KOPT-K1 (cell line): Measurements from ENCODE around the gene PPP1R15B.

ENCODE experiments used
- H3K27ac ChIP-seq: fragments of 200-600 bp; sonication (generic); 2 replicates; pipeline ENCODE4 v1.5.1; 2016; ENCODE audit warnings: antibody characterized with exemption, mild to moderate bottlenecking, low read depth, low read length; ENCODE audit not compliant: poor library complexity, severe bottlenecking
- H3K36me3 ChIP-seq: fragments of 200-600 bp; sonication (generic); 2 replicates; pipeline ENCODE4 v1.5.1; 2017; ENCODE audit warnings: antibody characterized with exemption, mild to moderate bottlenecking, low read length, moderate library complexity; ENCODE audit not compliant: insufficient read depth
- H3K9me3 ChIP-seq: fragments of 200-600 bp; sonication (generic); 2 replicates; pipeline ENCODE4 v1.5.1; 2017; ENCODE audit warnings: antibody characterized with exemption, low read length, mild to moderate bottlenecking; ENCODE audit not compliant: insufficient read depth, poor library complexity, severe bottlenecking

Gene PPP1R15B

DNA sequence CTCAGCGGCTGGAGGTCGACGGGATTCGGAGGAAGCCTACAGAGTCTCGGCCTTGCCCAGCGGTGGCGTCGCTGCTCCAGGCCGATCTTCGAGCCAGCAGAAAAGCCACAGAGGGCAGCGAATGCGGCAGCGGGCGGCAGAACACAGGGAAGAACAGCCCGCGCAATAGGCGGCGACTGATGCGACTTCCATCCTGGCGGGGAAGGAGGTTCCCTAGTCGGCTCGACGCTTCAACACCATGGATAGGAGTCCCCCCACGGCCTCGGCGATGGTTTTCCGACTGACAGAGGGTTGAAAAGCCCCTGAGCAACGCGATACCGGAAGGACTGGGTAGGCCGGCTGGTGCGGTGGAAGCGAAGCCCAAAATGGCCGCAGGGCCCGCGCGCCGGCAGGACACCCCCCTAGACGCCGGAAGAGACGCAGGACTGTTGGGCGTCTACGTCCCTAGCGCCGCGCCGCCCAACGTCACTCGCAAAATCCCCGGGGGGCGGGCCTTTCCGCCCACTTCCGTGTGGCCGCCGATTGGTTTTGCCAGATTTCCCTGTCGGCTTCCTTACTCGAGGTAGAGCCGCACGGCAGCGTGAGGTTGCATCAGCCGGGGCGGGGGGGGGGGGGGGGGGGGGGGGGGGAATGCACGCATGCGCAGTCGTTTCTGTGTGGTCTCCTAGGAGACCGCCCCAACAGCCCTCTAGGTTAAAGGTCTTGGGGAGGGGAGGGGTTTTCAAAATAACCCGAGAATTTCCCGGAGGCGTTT lies at the start of gene PPP1R15B:
TSS of gene PPP1R15B (minus strand) at position 367 of the 754 bp plus-strand sequence. CDS start 406 bp downstream, outside the sequence.
- Histone ChIP-seq H3K9me3 (no peaks in the 10 kb centered on the region), H3K27ac (peak within 1 kb of the TSS; percentile 92), H3K36me3 (peaks cover 39% of the 10 kb centered on the region)

DNA sequence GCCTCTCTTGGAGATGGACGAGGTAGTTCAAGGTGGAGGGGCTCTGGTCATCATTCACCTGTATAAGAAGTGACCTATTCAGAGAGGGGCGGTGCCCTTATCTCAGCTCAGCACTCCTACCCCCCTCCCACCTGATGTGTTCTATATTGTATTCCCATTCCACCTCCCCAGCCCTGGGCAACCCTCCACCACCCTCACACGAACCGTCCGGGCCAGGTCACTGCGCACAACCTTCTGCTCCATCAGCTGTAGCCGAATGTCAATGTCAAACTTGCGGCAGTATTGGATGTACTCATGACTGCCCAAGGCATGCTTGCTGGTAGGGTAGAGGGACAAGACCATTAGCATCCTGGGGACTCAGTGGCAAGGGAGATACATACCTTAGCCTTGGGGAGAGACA lies 48.7 kb upstream of the PPP1R15B start:
- Histone ChIP-seq H3K9me3 (no peaks in the 10 kb centered on the region), H3K27ac (peak overlapping the region; percentile 86), H3K36me3 (peaks cover 44% of the 10 kb centered on the region)

- no peaks in the 10 kb centered on the region for H3K9me3 ChIP-seq
- peak overlapping the region; percentile 86 for H3K27ac ChIP-seq
- H3K36me3 ChIP-seq: peaks cover 49% of the 10 kb centered on the region
These were observed 48.1 kb upstream of the PPP1R15B start for GRCh38 chr1:204459706-204460105.

GRCh38 chr1:204457666-204458065 lies 46.0 kb upstream of the PPP1R15B start:
- Histone ChIP-seq H3K27ac (no peak overlapping the region), H3K36me3 (peaks cover 46% of the 10 kb centered on the region)

DNA sequence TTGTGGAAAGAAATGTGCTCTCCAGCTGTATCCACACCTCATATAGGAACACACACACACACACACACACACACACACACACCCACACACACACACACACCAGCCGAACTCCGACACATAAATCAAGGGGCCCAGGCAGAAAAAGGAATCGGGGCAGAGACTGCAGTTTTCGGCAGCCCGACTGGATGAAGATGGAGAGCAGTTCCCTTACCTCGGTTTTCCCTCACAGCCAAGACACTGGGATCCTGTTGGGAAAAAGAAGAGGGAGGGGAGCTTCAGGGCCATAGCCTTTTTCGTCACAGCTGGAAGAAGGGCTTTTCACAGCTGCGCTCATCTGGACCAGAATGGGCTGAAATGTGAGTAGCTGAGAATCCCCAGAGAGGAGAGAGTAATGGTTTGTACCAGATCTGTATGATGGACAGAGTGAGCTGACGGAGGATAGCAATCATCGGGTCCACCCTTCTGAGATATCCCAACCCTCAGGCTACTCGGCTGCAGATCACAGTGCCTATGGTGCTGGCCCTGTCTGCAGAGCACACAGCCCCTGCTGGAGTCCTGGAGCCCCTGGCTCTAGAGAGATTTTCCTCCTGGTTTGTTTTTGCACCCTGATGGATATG lies 45.3 kb upstream of the PPP1R15B start:
- Histone ChIP-seq H3K27ac (no peak overlapping the region), H3K9me3 (no peaks in the 10 kb centered on the region), H3K36me3 (peaks cover 46% of the 10 kb centered on the region)

More at GRCh38 chr1:204457666-204458065, 46.0 kb upstream of the PPP1R15B start:
- no peaks in the 10 kb centered on the region for H3K9me3 ChIP-seq

DNA sequence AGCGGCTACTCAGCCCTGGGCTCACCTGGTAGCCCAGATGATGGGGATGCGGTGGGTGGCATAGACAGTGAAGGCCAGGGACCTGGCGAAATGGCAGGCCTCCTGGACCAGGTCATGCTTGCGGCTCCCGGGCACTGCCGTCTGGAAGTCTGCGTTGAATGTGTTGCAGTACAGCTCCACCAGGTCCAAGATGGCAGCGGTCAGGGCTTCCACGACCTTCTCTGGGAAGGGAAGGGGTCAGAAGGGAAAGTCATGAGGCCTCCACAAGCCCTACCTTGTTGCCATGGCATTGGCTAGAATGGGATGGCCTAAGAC lies 44.2 kb upstream of the PPP1R15B start:
- peaks cover 46% of the 10 kb centered on the region for H3K36me3 ChIP-seq
- no peaks in the 10 kb centered on the region for H3K9me3 ChIP-seq
- H3K27ac ChIP-seq: no peak overlapping the region

DNA sequence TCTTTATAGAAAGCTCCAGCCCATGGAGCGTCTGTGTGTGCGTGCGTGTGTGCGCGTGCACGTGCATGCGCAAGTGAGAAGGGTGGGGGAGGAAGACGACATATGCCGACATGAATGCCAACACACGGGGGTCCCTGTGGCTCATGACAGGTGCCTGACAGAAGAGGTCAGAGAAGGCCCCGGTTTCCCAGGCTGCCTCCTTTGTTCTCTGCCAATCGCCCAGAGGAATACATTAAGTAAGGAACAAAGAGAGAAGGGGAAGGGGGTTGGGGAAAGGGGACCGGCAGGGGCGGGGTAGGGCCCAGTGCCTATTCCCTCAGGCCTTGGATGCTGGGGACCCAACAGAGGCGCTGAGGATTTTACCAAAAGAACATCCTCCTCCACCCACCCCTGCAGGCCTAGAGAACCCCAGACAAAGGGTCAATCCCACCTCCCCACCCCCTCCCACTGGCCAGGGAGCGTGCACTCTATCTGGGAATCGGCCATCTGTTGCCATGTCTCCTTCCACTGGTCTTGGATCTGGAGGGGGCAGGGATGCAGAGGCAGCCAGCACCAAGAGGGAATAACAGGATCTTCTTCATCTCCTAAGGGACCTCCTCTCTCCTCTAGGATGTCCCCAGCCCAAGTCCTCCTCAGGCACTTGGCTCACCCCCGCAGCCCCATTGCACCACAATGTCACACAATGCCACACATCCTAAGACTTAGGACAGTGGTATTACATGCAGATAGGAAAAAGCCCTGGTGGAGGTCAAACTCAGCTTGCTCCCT lies 43.6 kb upstream of the PPP1R15B start:
- Histone ChIP-seq H3K9me3 (no peaks in the 10 kb centered on the region), H3K27ac (no peak overlapping the region), H3K36me3 (peaks cover 42% of the 10 kb centered on the region)

DNA sequence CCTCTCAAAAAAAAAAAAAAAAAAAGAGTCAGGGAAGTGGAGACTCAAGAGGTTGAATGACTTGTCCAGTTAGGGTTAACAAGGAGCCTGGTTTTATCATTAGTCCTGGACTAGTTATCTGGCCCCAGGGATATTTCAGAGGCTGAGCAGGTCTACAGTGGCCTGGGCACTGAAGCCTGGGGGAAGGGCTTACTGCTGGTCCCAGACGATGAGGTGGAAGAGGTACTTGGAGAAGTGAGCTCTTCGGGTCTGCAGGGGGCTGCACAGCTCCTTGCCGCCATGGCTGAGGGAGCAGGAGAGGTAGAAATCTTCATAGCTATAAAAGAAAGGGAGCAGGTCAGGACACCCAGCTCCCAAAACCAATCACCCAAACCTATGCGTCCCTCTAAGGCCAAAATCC lies 42.9 kb upstream of the PPP1R15B start:
- Histone ChIP-seq H3K27ac (no peak overlapping the region), H3K9me3 (no peaks in the 10 kb centered on the region), H3K36me3 (peaks cover 42% of the 10 kb centered on the region)

DNA sequence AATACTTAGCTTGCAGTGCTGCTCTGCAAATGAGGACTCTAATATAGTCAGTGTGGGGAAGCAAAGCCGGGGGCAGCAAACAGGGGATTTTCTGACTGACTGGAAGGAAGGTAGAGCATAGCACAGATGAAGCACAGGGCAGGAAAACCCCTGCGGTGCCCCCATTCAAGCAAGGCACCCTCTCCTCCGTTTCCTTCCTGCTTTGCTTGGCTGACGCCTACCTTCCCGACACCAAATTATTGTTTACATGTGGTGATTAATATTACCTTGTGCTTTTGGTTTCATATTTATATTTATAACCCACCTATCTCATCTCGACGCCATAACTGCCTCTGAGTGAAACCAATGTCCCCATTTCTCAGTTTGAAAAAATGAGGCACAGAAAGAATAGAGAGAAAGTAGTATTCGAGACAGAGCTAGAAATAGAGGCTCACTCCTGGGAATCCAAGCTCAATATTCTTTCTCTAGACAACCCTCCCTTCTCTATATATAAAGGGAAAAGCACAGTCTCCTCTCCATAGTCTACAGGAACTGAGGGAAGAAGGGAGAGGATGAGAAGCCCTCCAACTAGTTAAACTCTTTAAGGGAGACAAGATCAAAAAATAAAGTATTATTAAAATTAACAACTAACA lies 41.6 kb upstream of the PPP1R15B start:
- Histone ChIP-seq H3K36me3 (peaks cover 39% of the 10 kb centered on the region), H3K9me3 (no peaks in the 10 kb centered on the region), H3K27ac (peak overlapping the region; percentile 55)

- Histone ChIP-seq H3K36me3 (peaks cover 41% of the 10 kb centered on the region), H3K9me3 (no peaks in the 10 kb centered on the region), H3K27ac (peak overlapping the region; percentile 25)
These were observed 39.9 kb upstream of the PPP1R15B start for GRCh38 chr1:204451352-204452124.

DNA sequence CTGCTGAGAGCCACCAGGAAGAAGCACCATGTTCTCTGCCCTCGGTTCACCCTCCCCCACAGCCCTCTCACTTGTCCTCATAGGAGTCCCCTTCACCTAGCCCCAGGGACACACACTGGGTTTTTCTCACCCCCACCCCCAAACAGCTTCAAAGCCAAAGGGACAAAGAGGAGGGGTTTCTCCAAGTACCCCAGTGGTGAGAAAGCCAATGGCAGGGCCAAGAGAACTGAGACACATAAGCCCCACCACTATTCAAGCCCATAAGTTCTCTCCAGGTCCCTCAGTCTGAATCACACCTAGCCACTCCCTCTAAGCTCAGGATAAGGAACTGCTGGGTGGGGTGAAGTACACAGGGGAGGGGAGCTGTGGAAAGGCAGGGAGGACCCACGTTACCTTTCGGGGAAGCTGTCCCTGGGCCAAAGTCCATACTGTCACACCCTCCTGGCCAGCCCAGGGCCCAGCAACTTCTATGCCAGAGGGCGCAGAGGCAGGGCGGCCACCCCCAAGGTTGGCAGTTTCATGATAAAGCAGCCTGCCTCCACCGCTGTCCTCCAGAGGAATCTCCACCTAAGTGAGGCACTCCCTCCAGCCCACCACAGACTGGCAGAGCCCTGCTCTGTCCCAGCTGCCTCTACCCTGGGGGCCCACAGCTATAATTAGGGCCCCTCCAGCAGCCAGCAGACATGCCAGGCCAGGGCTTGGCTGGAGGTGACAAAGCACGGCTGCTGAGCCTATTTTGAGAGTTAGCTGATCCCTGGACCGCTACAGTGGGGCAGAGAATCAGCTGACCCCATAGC lies 39.0 kb upstream of the PPP1R15B start:
- H3K9me3 ChIP-seq: no peaks in the 10 kb centered on the region
- peaks cover 45% of the 10 kb centered on the region for H3K36me3 ChIP-seq
- peak overlapping the region; percentile 44 for H3K27ac ChIP-seq

DNA sequence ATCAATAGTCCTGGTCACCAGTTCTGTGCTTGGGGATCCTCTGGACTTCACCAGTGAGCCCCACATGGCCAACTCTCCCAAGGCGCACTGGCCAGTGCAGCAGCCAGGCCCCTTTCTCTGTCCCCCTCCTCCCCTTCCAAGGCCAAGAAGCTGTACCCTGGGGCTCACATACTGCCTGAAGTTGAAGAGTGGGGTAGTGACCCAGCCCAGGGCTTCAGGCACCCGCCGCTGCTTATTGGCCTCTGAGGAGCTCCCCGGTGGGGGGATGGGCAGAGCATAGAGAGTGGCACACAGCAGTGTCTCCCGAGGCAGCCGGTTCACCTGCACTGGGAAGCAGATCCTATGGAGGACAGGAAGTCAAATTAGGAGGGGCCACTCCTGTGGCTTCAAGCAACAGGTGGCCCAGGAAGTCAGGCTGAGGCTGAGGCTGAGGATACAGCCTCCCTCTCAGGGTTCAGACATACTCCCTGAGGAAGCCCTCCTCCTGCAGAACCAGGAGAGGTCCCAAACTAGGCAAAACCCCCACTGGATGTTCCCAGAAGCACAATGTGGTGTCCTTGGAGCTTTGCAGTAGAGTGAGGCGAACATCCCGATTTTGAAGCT lies 38.2 kb upstream of the PPP1R15B start:
- Histone ChIP-seq H3K9me3 (no peaks in the 10 kb centered on the region), H3K27ac (peak overlapping the region; percentile 44), H3K36me3 (peaks cover 45% of the 10 kb centered on the region)

GRCh38 chr1:204448991-204449677 lies 37.5 kb upstream of the PPP1R15B start:
- H3K36me3 ChIP-seq: peaks cover 46% of the 10 kb centered on the region
- peak overlapping the region; percentile 44 for H3K27ac ChIP-seq
- no peaks in the 10 kb centered on the region for H3K9me3 ChIP-seq
